Neuronal stem cell (in vitro differentiated cells): ENCODE data around the gene S100A11.

Experiments
- DNase-seq: peaks from one replicate; pipeline ENCODE4 v3.0.0-alpha.2; 2013; ENCODE audit warnings: low spot score
- H2AFZ ChIP-seq: one replicate; pipeline ENCODE4 v1.6.1; 2013; ENCODE audit warnings: mild to moderate bottlenecking, low read length, inconsistent platforms
- H2AK5ac ChIP-seq: 2 replicates; pipeline ENCODE4 v1.6.1; 2013; ENCODE audit warnings: low read depth, mild to moderate bottlenecking, inconsistent platforms, low read length, moderate library complexity, mixed read lengths
- H2BK120ac ChIP-seq: 2 replicates; pipeline ENCODE4 v1.6.1; 2013; ENCODE audit warnings: low read depth, mild to moderate bottlenecking, inconsistent platforms, low read length, moderate library complexity, mixed read lengths
- H2BK12ac ChIP-seq: one replicate; pipeline ENCODE4 v1.6.1; 2013; ENCODE audit warnings: low read length, inconsistent platforms
- H2BK15ac ChIP-seq: 2 replicates; pipeline ENCODE4 v1.6.1; 2013; ENCODE audit warnings: mild to moderate bottlenecking, low read length, inconsistent platforms, mixed read lengths
- H2BK5ac ChIP-seq: one replicate; pipeline ENCODE4 v1.6.1; 2013; ENCODE audit warnings: inconsistent platforms, mild to moderate bottlenecking, low read length, moderate library complexity
- H3K14ac ChIP-seq: one replicate; pipeline ENCODE4 v1.6.1; 2013; ENCODE audit warnings: low read length, inconsistent platforms
- H3K18ac ChIP-seq: 2 replicates; pipeline ENCODE4 v1.6.1; 2013; ENCODE audit warnings: low read length, inconsistent platforms
- H3K23ac ChIP-seq: 2 replicates; pipeline ENCODE4 v1.6.1; 2013; ENCODE audit warnings: low read depth, mild to moderate bottlenecking, mixed read lengths, low read length, inconsistent platforms; ENCODE audit not compliant: poor library complexity
- H3K27ac ChIP-seq: replicated peaks from 3 replicates; pipeline ENCODE4 v1.5.1; 2013; ENCODE audit warnings: low read length, inconsistent platforms
- H3K27me3 ChIP-seq, 3 experiments: 2 replicates each; pipeline ENCODE4 v1.6.1; 2013; ENCODE audit warnings: low read length in 3 of 3, mild to moderate bottlenecking in 2 of 3, inconsistent platforms in 1 of 3, low read depth in 1 of 3, mixed read lengths in 1 of 3, moderate library complexity in 1 of 3; ENCODE audit not compliant: control insufficient read depth in 3 of 3, insufficient read depth in 3 of 3
- H3K36me3 ChIP-seq, 2 donors: replicated peaks in 1 of 2; 2 replicates each; pipeline ENCODE4 v1.6.1; 2013; ENCODE audit warnings: low read length in 2 of 2; ENCODE audit not compliant: control insufficient read depth in 2 of 2, insufficient read depth in 2 of 2
- H3K4ac ChIP-seq: 2 replicates; pipeline ENCODE4 v1.6.1; 2013; ENCODE audit warnings: inconsistent platforms, mild to moderate bottlenecking, low read length, moderate library complexity
- H3K4me1 ChIP-seq, 2 donors: 1 replicate in 1 of 2; 2 replicates in 1 of 2; pipeline ENCODE4 v1.6.1; 2013; ENCODE audit warnings: low read length in 2 of 2, low read depth in 1 of 2; ENCODE audit not compliant: control insufficient read depth in 2 of 2, insufficient read depth in 1 of 2
- H3K4me2 ChIP-seq: one replicate; pipeline ENCODE4 v1.6.1; 2013; ENCODE audit warnings: mild to moderate bottlenecking, low read length, inconsistent platforms; ENCODE audit not compliant: insufficient read depth, poor library complexity, severe bottlenecking
- H3K4me3 ChIP-seq, 2 donors: 2 replicates each; pipeline ENCODE4 v1.5.1; 2013; ENCODE audit warnings: low read length in 2 of 2, mild to moderate bottlenecking in 2 of 2, inconsistent platforms in 1 of 2, moderate library complexity in 1 of 2
- H3K79me1 ChIP-seq: one replicate; pipeline ENCODE4 v1.6.1; 2013; ENCODE audit warnings: low read depth, mild to moderate bottlenecking, inconsistent platforms, low read length, moderate library complexity
- H3K9ac ChIP-seq: one replicate; pipeline ENCODE4 v1.6.1; 2013; ENCODE audit warnings: mild to moderate bottlenecking, low read depth, low read length, inconsistent platforms; ENCODE audit not compliant: poor library complexity
- H3K9me3 ChIP-seq, 2 donors: replicated peaks in 1 of 2; 2 replicates each; pipeline versions ENCODE3 to v1.6.1; 2013; ENCODE audit warnings: low read length in 2 of 2, mild to moderate bottlenecking in 2 of 2, inconsistent platforms in 1 of 2, low read depth in 1 of 2, mixed read lengths in 1 of 2, moderate library complexity in 1 of 2; ENCODE audit not compliant: control insufficient read depth in 2 of 2, insufficient read depth in 1 of 2
- H4K8ac ChIP-seq: one replicate; pipeline ENCODE4 v1.6.1; 2013; ENCODE audit warnings: low read depth, mild to moderate bottlenecking, inconsistent platforms, low read length, moderate library complexity
- H4K91ac ChIP-seq: one replicate; pipeline ENCODE4 v1.6.1; 2013; ENCODE audit warnings: low read length, low read depth, mild to moderate bottlenecking, inconsistent platforms; ENCODE audit not compliant: poor library complexity
- WGBS, 2 donors: extraction: QIAGEN DNeasy Blood & Tissue Kit; methylation state at CpG; one replicate each; pipeline ENCODE4 v1.1.7; 2013; ENCODE audit warnings: missing lambda C conversion rate in 2 of 2, mixed read lengths in 1 of 2; ENCODE audit not compliant: insufficient read length in 2 of 2, insufficient replicate concordance in 1 of 2; ENCODE audit errors: extremely low coverage in 2 of 2; 5-methylcytosine and 5-hydroxymethylcytosine counted together

The S100A11 gene

GRCh38 chr1:152050886-152051675 lies 14.3 kb upstream of the S100A11 start:
- Histone ChIP-seq H2BK120ac (no peak overlapping the region), H4K91ac (no peak overlapping the region), H2BK15ac (no peak overlapping the region), H3K27ac (no peak overlapping the region), H3K79me1 (no peaks in the 10 kb centered on the region), H2BK5ac (no peak overlapping the region), H2AFZ (no peak overlapping the region), H3K27me3 (peaks cover 0 to 22% (median 2%) of the 10 kb centered on the region in 3 experiments), H3K4me1 (peaks cover 8 to 13% of the 10 kb centered on the region in 2 donors), H3K36me3 (no peaks in the 10 kb centered on the region), H3K9ac (no peak overlapping the region), H3K4me2 (no peak overlapping the region), H2AK5ac (no peak overlapping the region), H3K23ac (no peak overlapping the region), H3K14ac (no peak overlapping the region), H3K4ac (no peak overlapping the region), H3K18ac (no peak overlapping the region), H3K9me3 (no peaks in the 10 kb centered on the region), H3K4me3 (no peak overlapping the region), H2BK12ac (no peak overlapping the region), H4K8ac (no peak overlapping the region)
- no peak for DNase-seq
- no CpG with 5 or more reads among the region's 6 CpGs for WGBS, 2 donors

- H3K9me3 ChIP-seq = no peaks in the 10 kb centered on the region
- no peaks in the 10 kb centered on the region for H3K36me3 ChIP-seq
- no CpG with 5 or more reads among the region's 8 CpGs for WGBS, 2 donors
- H2BK5ac ChIP-seq = no peak overlapping the region
- no peak overlapping the region for H3K27ac ChIP-seq
- H2BK12ac ChIP-seq = no peak overlapping the region
- no peak overlapping the region for H3K4ac ChIP-seq
- H3K14ac ChIP-seq = no peak overlapping the region
- no peak overlapping the region for H2AFZ ChIP-seq
- H3K23ac ChIP-seq = no peak overlapping the region
- no peak overlapping the region for H4K91ac ChIP-seq
- no peaks in the 10 kb centered on the region for H3K79me1 ChIP-seq
- no peak for DNase-seq
- no peak overlapping the region for H4K8ac ChIP-seq
- peaks cover 0 to 22% (median 2%) of the 10 kb centered on the region in 3 experiments for H3K27me3 ChIP-seq
- no peak overlapping the region for H3K4me2 ChIP-seq
- no peak overlapping the region for H3K18ac ChIP-seq
- H3K4me1 ChIP-seq = peaks cover 8 to 13% of the 10 kb centered on the region in 2 donors
- H3K4me3 ChIP-seq = no peak overlapping the region
- H2AK5ac ChIP-seq = no peak overlapping the region
- H3K9ac ChIP-seq = no peak overlapping the region
- H2BK15ac ChIP-seq = no peak overlapping the region
- H2BK120ac ChIP-seq = no peak overlapping the region
Observed at GRCh38 chr1:152049291-152050083, 12.7 kb upstream of the S100A11 start.

GRCh38 chr1:152048416-152049009 lies 11.7 kb upstream of the S100A11 start:
- Histone ChIP-seq H2BK15ac (no peak overlapping the region), H3K4me3 (peak overlapping the region in 1 of 2 donors; percentile 36), H3K9me3 (no peaks in the 10 kb centered on the region), H2BK120ac (no peak overlapping the region), H2BK12ac (no peak overlapping the region), H3K79me1 (no peaks in the 10 kb centered on the region), H3K27me3 (peaks cover 0 to 22% (median 2%) of the 10 kb centered on the region in 3 experiments), H4K8ac (no peak overlapping the region), H3K4ac (no peak overlapping the region), H3K36me3 (no peaks in the 10 kb centered on the region), H3K18ac (peak overlapping the region; percentile 85), H2AK5ac (no peak overlapping the region), H3K9ac (peak overlapping the region; percentile 79), H4K91ac (no peak overlapping the region), H3K27ac (peak overlapping the region; percentile 68), H3K14ac (no peak overlapping the region), H2AFZ (peak overlapping the region; percentile 96), H3K23ac (no peak overlapping the region), H3K4me2 (peak overlapping the region; percentile 37), H3K4me1 (peaks cover 8 to 13% of the 10 kb centered on the region in 2 donors), H2BK5ac (peak overlapping the region; percentile 21)
- no peak for DNase-seq
- WGBS, 2 donors = no CpG with 5 or more reads among the region's 6 CpGs
